DMS 273 treated with DMSO at 0.1 percent for 48 hours (cell line): Measurements from ENCODE around the gene AHDC1.
"Not testable (repeated sequence)": the region's sequence is repeated elsewhere in the genome, so short reads cannot be mapped to it uniquely, and the experiment has no call there.

ENCODE experiments used
- DNase-seq: peaks from one replicate; lab custom pipeline; 2025; lab: John Stamatoyannopoulos, UW

The AHDC1 gene

GRCh38 chr1:27551170-27551952 lies 52.6 kb downstream of the AHDC1 start:
- DNase-seq, result no peak

- no peak for DNase-seq
These were observed 53.3 kb downstream of the AHDC1 start for GRCh38 chr1:27550510-27551169.

- DNase-seq, result no peak
These were observed 54.0 kb downstream of the AHDC1 start for GRCh38 chr1:27549807-27550408.

- DNase-seq, result no peak
These were observed 54.9 kb downstream of the AHDC1 start for GRCh38 chr1:27548858-27549719.

GRCh38 chr1:27548136-27548853 lies 55.6 kb downstream of the AHDC1 start:
- DNase-seq, result no peak

GRCh38 chr1:27547220-27548116 lies 56.5 kb downstream of the AHDC1 start:
- no peak for DNase-seq

GRCh38 chr1:27545876-27546275 lies 58.1 kb downstream of the AHDC1 start:
- no peak for DNase-seq

GRCh38 chr1:27545271-27545670 lies 58.7 kb downstream of the AHDC1 start:
- no peak for DNase-seq

GRCh38 chr1:27544834-27545233 lies 59.1 kb downstream of the AHDC1 start:
- DNase-seq, result no peak

GRCh38 chr1:27543284-27543683 lies 60.7 kb downstream of the AHDC1 start:
- no peak for DNase-seq

- no peak for DNase-seq
These were observed 61.3 kb downstream of the AHDC1 start for GRCh38 chr1:27542463-27543273.

GRCh38 chr1:27539901-27540861 lies 63.8 kb downstream of the AHDC1 start:
- DNase-seq, result no peak

- no peak for DNase-seq
These were observed 65.2 kb downstream of the AHDC1 start for GRCh38 chr1:27538793-27539192.

- not testable (repeated sequence) for DNase-seq
These were observed 65.7 kb downstream of the AHDC1 start for GRCh38 chr1:27538305-27538676.

- DNase-seq, result no peak
These were observed 67.2 kb downstream of the AHDC1 start for GRCh38 chr1:27536767-27537166.

- no peak for DNase-seq
These were observed 67.8 kb downstream of the AHDC1 start for GRCh38 chr1:27536010-27536757.

- no peak for DNase-seq
These were observed 68.6 kb downstream of the AHDC1 start for GRCh38 chr1:27535386-27535785.
